GM21390 (cell line): Measurements from ENCODE around the gene POLR3F.
"Not testable (repeated sequence)": the region's sequence is repeated elsewhere in the genome, so short reads cannot be mapped to it uniquely, and the experiment has no call there.

ENCODE experiments used
- ATAC-seq: cut with Tn5 transposase; IDR thresholded peaks from one replicate; pipeline ENCODE4 v1.9.1; 2021; ENCODE audit not compliant: unreplicated experiment

POLR3F gene

GRCh38 chr20:18504479-18505060 lies 37.4 kb downstream of the POLR3F start:
- ATAC-seq: no peak

- ATAC-seq: no peak
Observed at GRCh38 chr20:18506744-18507143, 39.6 kb downstream of the POLR3F start.

- ATAC-seq: peak; percentile 93
Observed at GRCh38 chr20:18507218-18508191, 40.3 kb downstream of the POLR3F start, which contains the start of gene SEC23B. TSS of gene SEC23B (plus strand) at chr20:18507940. CDS start at chr20:18510836, 2,896 bp downstream.

- ATAC-seq: no peak
Observed at GRCh38 chr20:18511571-18511970, 44.4 kb downstream of the POLR3F start.

- ATAC-seq: no peak
Observed at GRCh38 chr20:18513208-18513607, 46.0 kb downstream of the POLR3F start.

- ATAC-seq: no peak
Observed at GRCh38 chr20:18514127-18514526, 46.9 kb downstream of the POLR3F start.

- ATAC-seq: no peak
Observed at GRCh38 chr20:18515973-18516372, 48.8 kb downstream of the POLR3F start.

- not testable (repeated sequence) for ATAC-seq
Observed at GRCh38 chr20:18522066-18522465, 54.9 kb downstream of the POLR3F start.

- ATAC-seq: no peak
Observed at GRCh38 chr20:18523066-18523465, 55.9 kb downstream of the POLR3F start.

GRCh38 chr20:18524646-18525045 lies 57.5 kb downstream of the POLR3F start:
- no peak for ATAC-seq

- not testable (repeated sequence) for ATAC-seq
Observed at GRCh38 chr20:18526761-18527160, 59.6 kb downstream of the POLR3F start.

- ATAC-seq: no peak
Observed at GRCh38 chr20:18527339-18527738, 60.1 kb downstream of the POLR3F start.

GRCh38 chr20:18527836-18528235 lies 60.6 kb downstream of the POLR3F start:
- no peak for ATAC-seq

GRCh38 chr20:18529041-18529440 lies 61.9 kb downstream of the POLR3F start:
- ATAC-seq: no peak

GRCh38 chr20:18532626-18533025 lies 65.4 kb downstream of the POLR3F start:
- no peak for ATAC-seq

GRCh38 chr20:18533491-18533890 lies 66.3 kb downstream of the POLR3F start:
- no peak for ATAC-seq

- no peak for ATAC-seq
Observed at GRCh38 chr20:18533978-18534644, 66.9 kb downstream of the POLR3F start.
